IMR-90 (cell line): ENCODE measurements around the gene DPPA4. TPM values are rescaled to one million over a fixed set of nuclear protein-coding genes. Genes with fewer than 3 reads are reported as not detected.

Source experiments
- ATAC-seq: fragments of 200-7000 bp; cut with Tn5 transposase; 2 replicates; pipeline ENCODE4 v1.9.1; 2020; ENCODE audit warnings: low read depth, mild to moderate bottlenecking, moderate library complexity
- BruUV-seq: library from RNA; stranded (reverse); fragments of 400-500 nt; replicated peaks from 2 replicates; lab custom pipeline; 2021; lab: Mats Ljungman, UMichigan
- CTCF ChIA-PET: fragments of 300-600 bp; formaldehyde crosslinking; extraction: SDS; loops from one replicate; lab custom pipeline; 2021; ENCODE audit warnings: antibody characterized with exemption; lab: Yijun Ruan, JAX
- POLR2A ChIA-PET: fragments of 300-600 bp; sonication (Branson Sonifier 250); formaldehyde crosslinking; loops from one replicate; lab custom pipeline; 2022; ENCODE audit warnings: antibody characterized with exemption; ENCODE audit not compliant: unreplicated experiment; lab: Charles Lee
- DNase-seq: peaks from one replicate; pipeline ENCODE4 v3.0.0; 2013
- H2AFZ ChIP-seq: replicated peaks from 2 replicates; pipeline ENCODE3; 2013; ENCODE audit warnings: low read length, mild to moderate bottlenecking; ENCODE audit not compliant: poor library complexity
- H2AK5ac ChIP-seq: 2 replicates; pipeline ENCODE4 v1.6.1; 2013; ENCODE audit warnings: low read depth, low read length, inconsistent platforms
- H2AK9ac ChIP-seq: replicated peaks from 2 replicates; pipeline ENCODE3; 2013; ENCODE audit warnings: mild to moderate bottlenecking, low read depth, low read length, moderate library complexity; ENCODE audit not compliant: poor library complexity
- H2BK120ac ChIP-seq: 2 replicates; pipeline ENCODE4 v1.6.1; 2013; ENCODE audit warnings: low read depth, low read length, inconsistent platforms
- H2BK15ac ChIP-seq: 3 replicates; pipeline ENCODE4 v1.6.1; 2013; ENCODE audit warnings: low read depth, low read length, inconsistent platforms
- H2BK20ac ChIP-seq: 2 replicates; pipeline ENCODE4 v1.6.1; 2013; ENCODE audit warnings: low read depth, mild to moderate bottlenecking, inconsistent platforms, low read length, moderate library complexity
- H2BK5ac ChIP-seq: 2 replicates; pipeline ENCODE4 v1.6.1; 2013; ENCODE audit warnings: mild to moderate bottlenecking, low read depth, low read length, inconsistent platforms; ENCODE audit not compliant: poor library complexity, severe bottlenecking
- H3K14ac ChIP-seq: replicated peaks from 2 replicates; pipeline ENCODE4 v1.6.1; 2013; ENCODE audit warnings: low read depth, low read length, inconsistent platforms
- H3K18ac ChIP-seq: 2 replicates; pipeline ENCODE4 v1.6.1; 2013; ENCODE audit warnings: low read depth, low read length, control low read depth
- H3K23ac ChIP-seq: 2 replicates; pipeline ENCODE4 v1.6.1; 2013; ENCODE audit warnings: low read depth, low read length, inconsistent platforms
- H3K27ac ChIP-seq: 2 replicates; pipeline ENCODE4 v1.5.1; 2013; ENCODE audit warnings: mild to moderate bottlenecking, control low read depth, low read length; ENCODE audit not compliant: insufficient read depth
- H3K27me3 ChIP-seq: 2 replicates; pipeline ENCODE4 v1.6.1; 2013; ENCODE audit warnings: low read length; ENCODE audit not compliant: control insufficient read depth, insufficient read depth
- H3K36me3 ChIP-seq: 2 replicates; pipeline ENCODE4 v1.6.1; 2013; ENCODE audit warnings: low read length, mixed read lengths; ENCODE audit not compliant: control insufficient read depth, insufficient read depth
- H3K4ac ChIP-seq: 2 replicates; pipeline ENCODE4 v1.6.1; 2013; ENCODE audit warnings: low read depth, low read length, inconsistent platforms
- H3K4me1 ChIP-seq: 2 replicates; pipeline ENCODE4 v1.6.1; 2013; ENCODE audit warnings: low read length, mixed read lengths; ENCODE audit not compliant: control insufficient read depth, insufficient read depth
- H3K4me2 ChIP-seq: 2 replicates; pipeline ENCODE4 v1.6.1; 2013; ENCODE audit warnings: low read depth, mild to moderate bottlenecking, control low read depth, low read length, moderate library complexity
- H3K4me3 ChIP-seq: 2 replicates; pipeline ENCODE4 v1.5.1; 2013; ENCODE audit warnings: low read depth, mild to moderate bottlenecking, control low read depth, low read length, moderate library complexity; ENCODE audit not compliant: insufficient read depth
- H3K56ac ChIP-seq: 2 replicates; pipeline ENCODE4 v1.6.1; 2013; ENCODE audit warnings: low read length, inconsistent platforms; ENCODE audit not compliant: insufficient read depth; ENCODE audit errors: extremely low read depth
- H3K79me1 ChIP-seq, 2 experiments: 2 replicates each; pipeline ENCODE4 v1.6.1; 2013; ENCODE audit warnings: low read length in 2 of 2, inconsistent platforms in 1 of 2, low read depth in 1 of 2
- H3K9ac ChIP-seq: 2 replicates; pipeline ENCODE4 v1.6.1; 2013; ENCODE audit warnings: low read depth, low read length, control low read depth
- H3K9me1 ChIP-seq: 2 replicates; pipeline ENCODE4 v1.6.1; 2013; ENCODE audit warnings: low read length, inconsistent platforms; ENCODE audit not compliant: insufficient read depth
- H3K9me3 ChIP-seq: 2 replicates; pipeline ENCODE4 v1.6.1; 2013; ENCODE audit warnings: low read length; ENCODE audit not compliant: control insufficient read depth, insufficient read depth
- H4K20me1 ChIP-seq: 2 replicates; pipeline ENCODE4 v1.6.1; 2013; ENCODE audit warnings: low read length, inconsistent platforms; ENCODE audit not compliant: insufficient read depth
- H4K5ac ChIP-seq: 2 replicates; pipeline ENCODE4 v1.6.1; 2013; ENCODE audit warnings: mild to moderate bottlenecking, low read depth, low read length, control low read depth
- H4K8ac ChIP-seq, 2 experiments: 2 replicates each; pipeline ENCODE4 v1.6.1; 2013; ENCODE audit warnings: low read depth in 2 of 2, low read length in 2 of 2, control low read depth in 1 of 2, inconsistent platforms in 1 of 2
- H4K91ac ChIP-seq: 2 replicates; pipeline ENCODE4 v1.6.1; 2013; ENCODE audit warnings: low read depth, low read length, inconsistent platforms; ENCODE audit not compliant: insufficient read depth
- BHLHE40 ChIP-seq: fragments of 150-350 bp; IDR thresholded peaks from 2 replicates; pipeline ENCODE4 v1.6.1; 2016; ENCODE audit warnings: mild to moderate bottlenecking, low read depth, low read length
- CEBPB ChIP-seq: IDR thresholded peaks from 2 replicates; pipeline ENCODE4 v1.6.1; 2012; ENCODE audit warnings: low read depth, low read length, improper control_type of control experiment
- CHD1 ChIP-seq: IDR thresholded peaks from 2 replicates; pipeline ENCODE4 v1.6.1; 2012; ENCODE audit warnings: low read depth, low read length, improper control_type of control experiment
- ELK1 ChIP-seq: fragments of 150-350 bp; IDR thresholded peaks from 2 replicates; pipeline ENCODE4 v1.6.1; 2016; ENCODE audit warnings: low read depth, mild to moderate bottlenecking, low read length, moderate library complexity, borderline replicate concordance
- FOS ChIP-seq: fragments of 150-350 bp; IDR thresholded peaks from 2 replicates; pipeline ENCODE4 v1.6.1; 2016; ENCODE audit warnings: low read depth, low read length
- MAFK ChIP-seq: IDR thresholded peaks from 2 replicates; pipeline ENCODE4 v1.6.1; 2012; ENCODE audit warnings: low read depth, low read length, improper control_type of control experiment
- MAZ ChIP-seq: IDR thresholded peaks from 2 replicates; pipeline ENCODE4 v1.6.1; 2012; ENCODE audit warnings: low read depth, mild to moderate bottlenecking, low read length, improper control_type of control experiment, moderate library complexity, borderline replicate concordance
- MXI1 ChIP-seq: IDR thresholded peaks from 2 replicates; pipeline ENCODE4 v1.6.1; 2012; ENCODE audit warnings: low read depth, mild to moderate bottlenecking, low read length, moderate library complexity, borderline replicate concordance
- NFE2L2 ChIP-seq: fragments of 150-350 bp; IDR thresholded peaks from 2 replicates; pipeline ENCODE4 v1.6.1; 2016; ENCODE audit warnings: low read depth, mild to moderate bottlenecking, low read length
- RAD21 ChIP-seq: IDR thresholded peaks from 2 replicates; pipeline ENCODE4 v1.6.1; 2012; ENCODE audit warnings: low read length, improper control_type of control experiment
- RCOR1 ChIP-seq: IDR thresholded peaks from 2 replicates; pipeline ENCODE4 v1.6.1; 2012; ENCODE audit warnings: mild to moderate bottlenecking, low read length, improper control_type of control experiment; ENCODE audit not compliant: insufficient replicate concordance
- RFX5 ChIP-seq: IDR thresholded peaks from 2 replicates; pipeline ENCODE4 v1.8.0; 2012; ENCODE audit warnings: low read depth, mild to moderate bottlenecking, low read length, moderate library complexity
- SMC3 ChIP-seq: fragments of 150-350 bp; IDR thresholded peaks from 2 replicates; pipeline ENCODE4 v1.6.1; 2016; ENCODE audit warnings: low read depth, mild to moderate bottlenecking, antibody characterized with exemption, low read length, moderate library complexity
- USF2 ChIP-seq: fragments of 150-350 bp; IDR thresholded peaks from 2 replicates; pipeline ENCODE4 v1.6.1; 2017; ENCODE audit warnings: mild to moderate bottlenecking, antibody characterized with exemption, low read length, low read depth
- WGBS, 2 experiments: methylation state at CpG; one replicate each; pipeline versions ENCODE4 v1.1.5 to v1.1.7; 2013; ENCODE audit warnings: missing lambda C conversion rate in 2 of 2; ENCODE audit not compliant: insufficient read length in 1 of 2; ENCODE audit errors: extremely low coverage in 2 of 2; 5-methylcytosine and 5-hydroxymethylcytosine counted together
- dilution Hi-C: fragments of 300-500 bp; cut with HindIII; formaldehyde crosslinking; loops from one replicate; pipeline ENCODE4 v1.14.3; 2018; ENCODE audit warnings: low sequenced_read_pairs; ENCODE audit not compliant: unreplicated experiment
- in situ Hi-C: fragments of 300-500 bp; cut with MboI; formaldehyde crosslinking; loops from 3 replicates; pipeline ENCODE4 v1.14.3; 2019; ENCODE audit warnings: low sequenced_read_pairs, inconsistent platforms, mixed read lengths
- intact Hi-C: fragments of 100-400 bp; cut with micrococcal nuclease; formaldehyde crosslinking; loops from 2 replicates; pipeline ENCODE4 v1.10.0; 2022
- polyA plus RNA-seq, 3 experiments: library from polyadenylated mRNA; depleted of rRNA; stranded (reverse); fragments of >200 nt; gene quantifications; 2 replicates each; pipeline ENCODE4 v1.2.3, GENCODE V29; 2012; ENCODE audit warnings: low replicate concordance in 1 of 3
- total RNA-seq: library from RNA; depleted of rRNA; stranded (reverse); fragments of >200 nt; gene quantifications from 2 replicates; pipeline ENCODE4 v1.2.3, GENCODE V29; 2012

DPPA4 gene
- total and polyA plus RNA-seq, 2 of the 4 experiments (the other 2 are of a cell fraction) = 0.02 TPM; not detected in 1

- in situ Hi-C loops = no loop called here
- CTCF ChIA-PET = no interaction called here
- H3K4me2 ChIP-seq = no peak overlapping the region
Observed at GRCh38 chr3:109346770-109347295, 9.5 kb upstream of the DPPA4 start.

More at GRCh38 chr3:109346770-109347295, 9.5 kb upstream of the DPPA4 start:
- no peak overlapping the region for H2AFZ ChIP-seq
- H4K20me1 ChIP-seq = no peaks in the 10 kb centered on the region
- no peak for DNase-seq
- no peak overlapping the region for H4K8ac ChIP-seq
- no peak overlapping the region for H3K18ac ChIP-seq
- peaks cover 2% of the 10 kb centered on the region for H3K9me3 ChIP-seq
- WGBS, 2 experiments = no CpG with 5 or more reads among the region's 3 CpGs
- H2AK9ac ChIP-seq = no peak overlapping the region
- POLR2A ChIA-PET = no interaction called here
- H2BK20ac ChIP-seq = no peak overlapping the region
- no peaks in the 10 kb centered on the region for H3K9me1 ChIP-seq
- H3K9ac ChIP-seq = no peak overlapping the region
- no peaks in the 10 kb centered on the region for H3K36me3 ChIP-seq
- H3K4me3 ChIP-seq = no peak overlapping the region
- no peak overlapping the region for H3K4ac ChIP-seq
- no peak overlapping the region for H3K27ac ChIP-seq
- no peaks in the 10 kb centered on the region for H3K27me3 ChIP-seq
- no peak overlapping the region for H3K14ac ChIP-seq
- dilution Hi-C loops = no loop called here
- H3K79me1 ChIP-seq = no peaks in the 10 kb centered on the region
- no peak overlapping the region for H3K56ac ChIP-seq
- no TSS peak for BruUV-seq
- H2BK15ac ChIP-seq = no peak overlapping the region
- H4K91ac ChIP-seq = no peak overlapping the region
- intact Hi-C loops = no loop called here
- H2BK120ac ChIP-seq = no peak overlapping the region
- no peak overlapping the region for H3K23ac ChIP-seq
- ATAC-seq = no peak
- H4K5ac ChIP-seq = no peak overlapping the region
- no peak overlapping the region for H2BK5ac ChIP-seq
- no peak overlapping the region for H2AK5ac ChIP-seq
- TF ChIP-seq RAD21 (no peak), NFE2L2 (no peak), RCOR1 (no peak), FOS (no peak), MAZ (no peak), CEBPB (no peak), BHLHE40 (no peak), MXI1 (no peak), RFX5 (no peak), ELK1 (no peak), CHD1 (no peak), SMC3 (no peak), MAFK (no peak), USF2 (no peak)
- H3K4me1 ChIP-seq = no peaks in the 10 kb centered on the region
